Measurements from ENCODE around the gene PLA2G4B. TPM values are rescaled to one million over a fixed set of nuclear protein-coding genes. Genes with fewer than 3 reads are reported as not detected.

The PLA2G4B gene
- total RNA-seq, 1 experiment from 2014 or later: 11.0 TPM

GRCh38 chr15:41856262-41856661 lies 17.6 kb downstream of the PLA2G4B start:
- ATAC-seq (no peak), DNase-seq (ENCODE audit: low spot score) (no peak)
- no peaks in the 10 kb centered on the region for H3K36me3 Mint-ChIP-seq
- CTCF ChIA-PET: interaction anchor here (1.9 kb wide), 1 partner anchor 49 kb away, joined by 10 read pairs; no protein-coding TSS in a partner anchor
- TF ChIP-seq GABPB1 (CRISPR knock-in tag; IDR thresholded peaks at IDR 0.05) (no peak), NFYB (CRISPR knock-in tag; conservative IDR thresholded peaks at IDR 0.05; ENCODE audit: low read depth) (no peak), ATF3 (CRISPR knock-in tag; conservative IDR thresholded peaks at IDR 0.05) (no peak), RORB (CRISPR knock-in tag; IDR thresholded peaks at IDR 0.05) (no peak), FOXJ3 (CRISPR knock-in tag; IDR thresholded peaks at IDR 0.05; ENCODE audit: borderline replicate concordance) (no peak), NR2C2 (CRISPR knock-in tag; IDR thresholded peaks at IDR 0.05) (no peak)
- H3K4me1 Mint-ChIP-seq: peaks cover 4% of the 10 kb centered on the region
- H3K4me3 Mint-ChIP-seq: no peak overlapping the region
- H3K27me3 Mint-ChIP-seq (ENCODE audit: low read depth): no peaks in the 10 kb centered on the region
- H3K27ac Mint-ChIP-seq: no peak overlapping the region
- no peaks in the 10 kb centered on the region for H3K9me3 Mint-ChIP-seq
- POLR2A ChIA-PET: no interaction called here

GRCh38 chr15:41856716-41857115 lies 18.1 kb downstream of the PLA2G4B start:
- ChIA-PET CTCF (interaction anchor here (1.9 kb wide), 1 partner anchor 48 kb away, joined by 10 read pairs; no protein-coding TSS in a partner anchor), POLR2A (no interaction called here)
- no peak overlapping the region for H3K27ac Mint-ChIP-seq
- H3K9me3 Mint-ChIP-seq: no peaks in the 10 kb centered on the region
- ATAC-seq (no peak), DNase-seq (ENCODE audit: low spot score) (no peak)
- no peak overlapping the region for H3K4me3 Mint-ChIP-seq
- H3K27me3 Mint-ChIP-seq (ENCODE audit: low read depth): no peaks in the 10 kb centered on the region
- no peaks in the 10 kb centered on the region for H3K36me3 Mint-ChIP-seq
- H3K4me1 Mint-ChIP-seq: peaks cover 4% of the 10 kb centered on the region
- no peak for TF ChIP-seq ZNF121 (CRISPR knock-in tag; IDR thresholded peaks at IDR 0.05)
- TF ChIP-seq CTCF (IDR thresholded peaks at IDR 0.05): no peak
- no peak for TF ChIP-seq MLX (CRISPR knock-in tag; IDR thresholded peaks at IDR 0.05)
- TF ChIP-seq ZNF425 (CRISPR knock-in tag; conservative IDR thresholded peaks at IDR 0.05): no peak
- no peak for TF ChIP-seq ATF1 (CRISPR knock-in tag; IDR thresholded peaks at IDR 0.05)
- no peak for TF ChIP-seq ZNF281 (CRISPR knock-in tag; IDR thresholded peaks at IDR 0.05)
- no peak for TF ChIP-seq ZNF219 (CRISPR knock-in tag; IDR thresholded peaks at IDR 0.05; ENCODE audit: borderline replicate concordance)
- TF ChIP-seq IRF1 (CRISPR knock-in tag; IDR thresholded peaks at IDR 0.05): no peak
- no peak for TF ChIP-seq NR2C2 (CRISPR knock-in tag; IDR thresholded peaks at IDR 0.05)
- no peak for TF ChIP-seq E2F4 (CRISPR knock-in tag; IDR thresholded peaks at IDR 0.05; ENCODE audit: borderline replicate concordance, low read depth)
- TF ChIP-seq ZNF396 (CRISPR knock-in tag; IDR thresholded peaks at IDR 0.05; ENCODE audit: borderline replicate concordance): no peak
- TF ChIP-seq ZNF423 (CRISPR knock-in tag; IDR thresholded peaks at IDR 0.05): no peak
- TF ChIP-seq HMGA2 (CRISPR knock-in tag; IDR thresholded peaks at IDR 0.05): no peak
- no peak for TF ChIP-seq GRHL2 (CRISPR knock-in tag; IDR thresholded peaks at IDR 0.05; ENCODE audit: insufficient replicate concordance, severe bottlenecking)
- TF ChIP-seq SOX15 (CRISPR knock-in tag; IDR thresholded peaks at IDR 0.05): no peak
- TF ChIP-seq FOXP1 (CRISPR knock-in tag; IDR thresholded peaks at IDR 0.05; ENCODE audit: borderline replicate concordance): no peak
